ENCODE data around the gene LRIT2.

DNA sequence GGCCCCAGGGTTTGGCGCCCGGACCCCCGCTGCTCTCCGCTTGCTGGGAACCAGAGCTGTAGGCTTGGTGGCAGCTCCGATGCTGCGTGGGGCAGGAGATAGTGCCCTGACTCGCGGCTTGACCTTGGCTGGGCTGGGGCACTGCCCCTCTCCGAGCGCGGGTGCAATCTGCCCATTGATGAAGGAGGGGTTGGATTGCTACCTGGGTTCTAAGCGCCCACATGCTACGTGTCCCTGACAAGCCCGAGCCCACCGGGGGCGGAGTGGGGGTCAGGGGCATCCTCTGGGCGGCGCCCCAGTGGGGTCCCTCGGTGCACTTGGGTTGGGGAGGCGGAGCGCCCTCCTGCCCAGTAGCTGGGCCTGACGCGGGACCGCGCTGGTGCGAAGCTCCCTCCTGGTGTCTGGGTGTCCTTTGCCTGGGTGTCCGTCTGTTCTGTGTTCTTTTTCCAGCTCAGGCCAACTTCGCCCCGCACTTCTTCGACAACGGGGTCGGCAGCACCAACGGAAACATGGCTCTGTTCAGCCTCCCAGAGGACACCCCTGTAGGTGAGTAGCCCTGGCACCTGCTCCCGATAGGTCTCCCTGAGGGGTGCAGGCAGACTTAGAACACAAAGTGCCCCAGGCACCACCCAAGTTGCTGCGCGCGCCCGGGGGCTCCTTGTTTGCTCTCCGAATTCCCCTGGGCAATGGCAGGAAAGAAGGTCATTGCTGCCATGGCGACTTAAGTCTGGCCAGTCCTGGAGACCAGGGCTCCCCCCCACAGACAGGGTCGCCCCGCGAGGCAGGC, 30.1 kb downstream of the LRIT2 start:
- TF ChIP-seq, protein P1, sequence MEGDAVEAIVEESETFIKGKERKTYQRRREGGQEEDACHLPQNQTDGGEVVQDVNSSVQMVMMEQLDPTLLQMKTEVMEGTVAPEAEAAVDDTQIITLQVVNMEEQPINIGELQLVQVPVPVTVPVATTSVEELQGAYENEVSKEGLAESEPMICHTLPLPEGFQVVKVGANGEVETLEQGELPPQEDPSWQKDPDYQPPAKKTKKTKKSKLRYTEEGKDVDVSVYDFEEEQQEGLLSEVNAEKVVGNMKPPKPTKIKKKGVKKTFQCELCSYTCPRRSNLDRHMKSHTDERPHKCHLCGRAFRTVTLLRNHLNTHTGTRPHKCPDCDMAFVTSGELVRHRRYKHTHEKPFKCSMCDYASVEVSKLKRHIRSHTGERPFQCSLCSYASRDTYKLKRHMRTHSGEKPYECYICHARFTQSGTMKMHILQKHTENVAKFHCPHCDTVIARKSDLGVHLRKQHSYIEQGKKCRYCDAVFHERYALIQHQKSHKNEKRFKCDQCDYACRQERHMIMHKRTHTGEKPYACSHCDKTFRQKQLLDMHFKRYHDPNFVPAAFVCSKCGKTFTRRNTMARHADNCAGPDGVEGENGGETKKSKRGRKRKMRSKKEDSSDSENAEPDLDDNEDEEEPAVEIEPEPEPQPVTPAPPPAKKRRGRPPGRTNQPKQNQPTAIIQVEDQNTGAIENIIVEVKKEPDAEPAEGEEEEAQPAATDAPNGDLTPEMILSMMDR (IDR thresholded peaks at IDR 0.05): no peak
- TF ChIP-seq POLR2A (IDR thresholded peaks at IDR 0.05): no peak

Data from heart left ventricle (tissue), 13 donors.